Aorta (tissue), 5 donors: Measurements from ENCODE around the gene SUPT4H1. TPM values are rescaled to one million over a fixed set of nuclear protein-coding genes. Genes with fewer than 3 reads are reported as not detected.

Source experiments
- ATAC-seq: fragments of 200-7000 bp; cut with Tn5 transposase; one replicate; pipeline ENCODE4 v1.9.1; 2022; ENCODE audit warnings: moderate library complexity; ENCODE audit not compliant: low FRiP score
- DNase-seq, 2 donors: peaks; one replicate each; pipeline ENCODE4 v3.0.0-alpha.2; 2020
- H3K27ac ChIP-seq, 2 donors: one replicate each; pipeline ENCODE4 v1.5.1; 2013; ENCODE audit warnings: low read length in 2 of 2, mild to moderate bottlenecking in 2 of 2, moderate library complexity in 2 of 2, control low read depth in 1 of 2, inconsistent platforms in 1 of 2, low read depth in 1 of 2
- H3K27me3 ChIP-seq, 2 donors: one replicate each; pipeline ENCODE4 v1.6.1; 2013; ENCODE audit warnings: control low read depth in 1 of 2, low read length in 1 of 2, mild to moderate bottlenecking in 1 of 2, moderate library complexity in 1 of 2; ENCODE audit not compliant: insufficient read depth in 2 of 2, control insufficient read depth in 1 of 2
- H3K36me3 ChIP-seq, 2 donors: one replicate each; pipeline ENCODE4 v1.6.1; 2013; ENCODE audit warnings: control low read depth in 1 of 2, low read length in 1 of 2, mild to moderate bottlenecking in 1 of 2; ENCODE audit not compliant: insufficient read depth in 2 of 2, control insufficient read depth in 1 of 2
- H3K4me1 ChIP-seq, 2 donors: one replicate each; pipeline ENCODE4 v1.6.1; 2013; ENCODE audit warnings: low read length in 2 of 2, control low read depth in 1 of 2, mild to moderate bottlenecking in 1 of 2, moderate library complexity in 1 of 2; ENCODE audit not compliant: insufficient read depth in 2 of 2, control insufficient read depth in 1 of 2
- H3K4me3 ChIP-seq, 2 donors: one replicate each; pipeline ENCODE4 v1.5.1; 2013; ENCODE audit warnings: low read length in 2 of 2, control low read depth in 1 of 2, mild to moderate bottlenecking in 1 of 2
- H3K9me3 ChIP-seq: one replicate; pipeline ENCODE4 v1.6.1; 2013; ENCODE audit warnings: mild to moderate bottlenecking, low read length; ENCODE audit not compliant: control insufficient read depth
- WGBS, 2 donors: extraction: QIAGEN DNeasy Blood & Tissue Kit; methylation state at CpG; one replicate each; pipeline ENCODE4 v1.1.7; 2013; 5-methylcytosine and 5-hydroxymethylcytosine counted together
- intact Hi-C, 2 donors: fragments of 100-400 bp; cut with DNase I; formaldehyde crosslinking; loops; one replicate each; pipeline versions ENCODE4 v1.14.2 to v1.15.0; 2022
- polyA plus RNA-seq, 2 donors: library from polyadenylated mRNA; stranded (reverse); fragments of 200-250 nt; gene quantifications; one replicate each; pipeline ENCODE4 v1.2.3, GENCODE V29; 2013
- total RNA-seq, 2 donors: library from RNA; stranded (reverse); fragmentation: NEBNext Ultra II Directional; extraction: Animal tissue kit (Norgen Biotek cat#: 25700); gene quantifications; one replicate each; pipeline ENCODE4 v1.2.1, GENCODE V29; 2021
- donor health status: healthy with polysubstance abuse.
- donor health status: Bipolar disorder and iron deficiency.
- donor health status: DM: no; HTN: no; CAD: no.
- donor health status: DM: no; HTN: no; CAD: no.
- donor health status: DM: yes; HTN: yes; CAD: no.

The SUPT4H1 gene
- total and polyA plus RNA-seq, 4 donors: 38.4 to 78.2 (median 62.7) TPM

- Histone ChIP-seq H3K9me3 (no peaks in the 10 kb centered on the region), H3K27me3 (no peaks in the 10 kb centered on the region), H3K36me3 (no peaks in the 10 kb centered on the region), H3K4me1 (no peaks in the 10 kb centered on the region), H3K27ac (no peak overlapping the region), H3K4me3 (no peak overlapping the region)
- DNase-seq: no peak
- 32 to 33% methylated on average over 10 of the region's 10 CpGs for WGBS, 2 donors
- ATAC-seq: no peak
- intact Hi-C loops: no loop called here
Measured at GRCh38 chr17:58391302-58391984, 39.4 kb upstream of the SUPT4H1 start.

- Histone ChIP-seq H3K4me1 (no peaks in the 10 kb centered on the region), H3K36me3 (no peaks in the 10 kb centered on the region), H3K27ac (no peak overlapping the region), H3K4me3 (no peak overlapping the region), H3K9me3 (no peaks in the 10 kb centered on the region), H3K27me3 (no peaks in the 10 kb centered on the region)
- intact Hi-C loops: no loop called here
- WGBS, 2 donors: 80 to 86% methylated on average over 2 of the region's 2 CpGs
- DNase-seq (no peak), ATAC-seq (no peak)
Measured at GRCh38 chr17:58390884-58391283, 38.9 kb upstream of the SUPT4H1 start.

GRCh38 chr17:58388302-58389190, 36.5 kb upstream of the SUPT4H1 start:
- no peaks in the 10 kb centered on the region for H3K36me3 ChIP-seq
- no peaks in the 10 kb centered on the region for H3K9me3 ChIP-seq
- no peak overlapping the region for H3K27ac ChIP-seq
- intact Hi-C loops: no loop called here
- DNase-seq: no peak
- ATAC-seq: no peak
- 49 to 53% methylated on average over 3 of the region's 3 CpGs for WGBS, 2 donors
- H3K4me3 ChIP-seq: no peak overlapping the region
- no peaks in the 10 kb centered on the region for H3K27me3 ChIP-seq
- no peaks in the 10 kb centered on the region for H3K4me1 ChIP-seq

- no peaks in the 10 kb centered on the region for H3K27me3 ChIP-seq
- DNase-seq: no peak
- intact Hi-C loops: no loop called here
- 76 to 81% methylated on average over 1 of the region's 1 CpG for WGBS, 2 donors
- no peak for ATAC-seq
- H3K9me3 ChIP-seq: no peaks in the 10 kb centered on the region
- no peaks in the 10 kb centered on the region for H3K4me1 ChIP-seq
- H3K27ac ChIP-seq: no peak overlapping the region
- H3K4me3 ChIP-seq: no peak overlapping the region
- H3K36me3 ChIP-seq: no peaks in the 10 kb centered on the region
Measured at GRCh38 chr17:58387834-58388233, 35.8 kb upstream of the SUPT4H1 start.

GRCh38 chr17:58386708-58387107, 34.7 kb upstream of the SUPT4H1 start:
- DNase-seq (no peak), ATAC-seq (no peak)
- 74 to 76% methylated on average over 3 of the region's 3 CpGs for WGBS, 2 donors
- Histone ChIP-seq H3K27me3 (no peaks in the 10 kb centered on the region), H3K9me3 (no peaks in the 10 kb centered on the region), H3K4me3 (no peak overlapping the region), H3K36me3 (no peaks in the 10 kb centered on the region), H3K27ac (no peak overlapping the region), H3K4me1 (no peaks in the 10 kb centered on the region)
- intact Hi-C loops: no loop called here

GRCh38 chr17:58385359-58385899, 33.4 kb upstream of the SUPT4H1 start:
- Histone ChIP-seq H3K27ac (no peak overlapping the region), H3K4me3 (no peak overlapping the region), H3K27me3 (no peaks in the 10 kb centered on the region), H3K36me3 (no peaks in the 10 kb centered on the region), H3K9me3 (no peaks in the 10 kb centered on the region), H3K4me1 (no peaks in the 10 kb centered on the region)
- ATAC-seq (no peak), DNase-seq (no peak)
- 60 to 63% methylated on average over 4 of the region's 4 CpGs for WGBS, 2 donors
- intact Hi-C loops: no loop called here

GRCh38 chr17:58384897-58385296, 32.9 kb upstream of the SUPT4H1 start:
- Histone ChIP-seq H3K36me3 (no peaks in the 10 kb centered on the region), H3K27me3 (no peaks in the 10 kb centered on the region), H3K9me3 (no peaks in the 10 kb centered on the region), H3K4me1 (no peaks in the 10 kb centered on the region), H3K27ac (no peak overlapping the region), H3K4me3 (no peak overlapping the region)
- DNase-seq: no peak
- WGBS, 2 donors: 68% methylated on average over 3 of the region's 3 CpGs
- ATAC-seq: no peak
- intact Hi-C loops: no loop called here

GRCh38 chr17:58383892-58384462, 32.0 kb upstream of the SUPT4H1 start:
- Histone ChIP-seq H3K36me3 (no peaks in the 10 kb centered on the region), H3K27ac (no peak overlapping the region), H3K4me1 (no peaks in the 10 kb centered on the region), H3K9me3 (no peaks in the 10 kb centered on the region), H3K27me3 (no peaks in the 10 kb centered on the region), H3K4me3 (no peak overlapping the region)
- intact Hi-C loops: no loop called here
- no peak for ATAC-seq
- no peak for DNase-seq
- WGBS, 2 donors: 70 to 77% methylated on average over 4 of the region's 4 CpGs
